HG03565 (cell line): ENCODE data around the gene GALR3.
"Not testable (repeated sequence)": the region's sequence is repeated elsewhere in the genome, so short reads cannot be mapped to it uniquely, and the experiment has no call there.

Experiments
- ATAC-seq: cut with Tn5 transposase; IDR thresholded peaks from one replicate; pipeline ENCODE4 v1.9.1; 2021; ENCODE audit warnings: mild to moderate bottlenecking, moderate library complexity; ENCODE audit not compliant: unreplicated experiment

The GALR3 gene, protein sequence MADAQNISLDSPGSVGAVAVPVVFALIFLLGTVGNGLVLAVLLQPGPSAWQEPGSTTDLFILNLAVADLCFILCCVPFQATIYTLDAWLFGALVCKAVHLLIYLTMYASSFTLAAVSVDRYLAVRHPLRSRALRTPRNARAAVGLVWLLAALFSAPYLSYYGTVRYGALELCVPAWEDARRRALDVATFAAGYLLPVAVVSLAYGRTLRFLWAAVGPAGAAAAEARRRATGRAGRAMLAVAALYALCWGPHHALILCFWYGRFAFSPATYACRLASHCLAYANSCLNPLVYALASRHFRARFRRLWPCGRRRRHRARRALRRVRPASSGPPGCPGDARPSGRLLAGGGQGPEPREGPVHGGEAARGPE

DNA sequence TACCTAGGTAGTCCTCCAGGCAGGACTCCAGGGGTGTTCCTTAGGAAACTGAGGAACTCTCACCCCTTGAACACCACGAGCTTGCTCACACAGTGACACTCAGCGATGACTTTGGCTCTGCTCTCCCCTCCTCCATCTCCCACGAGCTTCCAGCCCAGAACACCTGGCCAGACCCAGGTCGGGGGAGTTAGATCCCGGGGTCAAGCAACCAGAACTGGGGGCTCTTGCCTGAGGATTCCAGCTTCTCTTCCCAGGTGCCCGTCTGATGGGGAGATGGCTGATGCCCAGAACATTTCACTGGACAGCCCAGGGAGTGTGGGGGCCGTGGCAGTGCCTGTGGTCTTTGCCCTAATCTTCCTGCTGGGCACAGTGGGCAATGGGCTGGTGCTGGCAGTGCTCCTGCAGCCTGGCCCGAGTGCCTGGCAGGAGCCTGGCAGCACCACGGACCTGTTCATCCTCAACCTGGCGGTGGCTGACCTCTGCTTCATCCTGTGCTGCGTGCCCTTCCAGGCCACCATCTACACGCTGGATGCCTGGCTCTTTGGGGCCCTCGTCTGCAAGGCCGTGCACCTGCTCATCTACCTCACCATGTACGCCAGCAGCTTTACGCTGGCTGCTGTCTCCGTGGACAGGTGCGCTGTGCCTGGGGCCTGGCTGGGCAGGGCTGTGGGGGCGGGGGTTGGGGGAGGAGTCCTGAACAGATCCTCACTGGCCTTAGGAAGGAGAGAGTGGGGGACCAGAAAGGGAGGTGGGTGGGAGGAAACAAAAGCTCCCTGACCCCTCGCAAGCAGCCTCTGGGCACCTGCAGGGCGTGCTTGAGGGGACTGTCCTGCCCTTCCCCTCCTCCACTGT is at the start of gene GALR3:
TSS of gene GALR3 (plus strand) at position 249 of the 852 bp plus-strand sequence. CDS start at position 274, 25 bp downstream.
- no peak for ATAC-seq

DNA sequence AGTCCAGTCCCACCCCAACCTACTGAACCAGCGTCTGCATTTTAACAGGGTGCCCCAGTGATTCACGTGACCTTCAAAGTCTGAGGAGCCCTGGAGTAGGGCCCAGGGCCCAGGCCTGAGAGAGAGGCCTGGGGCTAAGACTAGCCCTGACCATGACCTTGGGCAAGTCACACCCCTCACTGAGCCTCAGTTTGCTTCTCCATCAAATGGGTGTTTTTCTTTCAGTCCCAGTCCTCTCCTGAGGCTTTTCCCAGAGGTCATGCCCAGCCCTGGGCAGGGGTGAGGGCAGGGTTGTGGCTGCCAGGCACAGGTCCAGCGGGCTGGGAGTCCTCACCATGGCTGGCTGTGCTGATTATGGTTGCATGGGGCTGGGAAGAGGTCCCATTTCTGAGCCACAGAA is 48.5 kb upstream of the GALR3 start:
- ATAC-seq = no peak

DNA sequence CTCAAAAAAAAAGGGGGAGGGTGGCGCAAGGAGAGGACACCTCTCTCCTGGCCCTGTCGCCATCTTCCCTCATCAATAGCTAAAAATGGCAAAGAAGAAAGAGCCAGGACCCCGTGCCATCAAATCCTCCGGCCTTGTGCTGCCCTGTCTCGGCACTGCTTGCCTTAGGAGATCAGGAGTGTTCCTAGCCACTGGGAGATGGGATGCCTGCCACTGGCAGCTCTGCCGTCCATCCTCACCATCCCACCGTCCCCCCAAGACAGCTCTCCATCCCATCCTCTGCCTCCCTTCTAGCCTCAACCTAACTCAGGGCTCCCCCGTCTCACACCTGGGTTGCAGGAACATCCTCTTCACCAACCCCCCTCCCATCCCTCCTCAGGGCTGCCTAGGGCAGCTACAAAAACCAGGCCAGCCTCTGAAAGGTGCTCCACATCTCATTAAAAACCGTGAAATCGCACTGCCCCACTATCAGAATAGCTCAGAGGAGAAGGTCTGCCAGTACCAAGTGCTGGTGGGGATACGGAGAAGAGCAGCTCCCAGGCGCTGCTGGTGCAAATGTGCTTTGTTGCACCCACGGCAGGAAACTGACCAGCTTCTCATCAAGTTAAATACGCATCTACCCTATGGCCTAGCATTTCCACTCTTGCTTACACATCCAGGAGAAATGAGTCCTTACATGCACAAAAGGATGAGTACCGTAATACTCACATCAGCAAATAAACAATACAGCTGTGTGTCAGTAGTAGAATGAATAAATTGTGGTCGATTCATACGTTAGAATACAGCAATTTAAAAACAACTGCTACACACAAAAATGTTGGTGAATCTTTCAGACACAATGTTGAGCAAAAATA is 47.2 kb upstream of the GALR3 start:
- ATAC-seq = no peak

DNA sequence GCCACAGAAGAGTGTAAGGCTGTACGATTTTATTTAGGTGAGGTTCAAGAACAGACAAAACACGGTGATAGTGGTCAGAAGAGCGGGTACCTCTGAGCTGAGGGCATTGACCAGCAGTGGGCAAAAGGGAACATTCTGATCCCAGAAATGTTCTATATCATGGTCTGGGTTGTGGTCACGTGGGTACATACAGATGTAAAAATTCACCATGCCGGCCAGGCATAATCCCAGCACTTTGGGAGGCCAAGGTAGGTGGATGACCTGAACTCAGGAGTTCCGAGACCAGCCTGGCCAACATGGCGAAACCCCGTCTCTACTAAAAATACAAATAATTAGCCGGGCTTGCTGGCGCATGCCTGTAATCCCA is 46.6 kb upstream of the GALR3 start:
- no peak for ATAC-seq

DNA sequence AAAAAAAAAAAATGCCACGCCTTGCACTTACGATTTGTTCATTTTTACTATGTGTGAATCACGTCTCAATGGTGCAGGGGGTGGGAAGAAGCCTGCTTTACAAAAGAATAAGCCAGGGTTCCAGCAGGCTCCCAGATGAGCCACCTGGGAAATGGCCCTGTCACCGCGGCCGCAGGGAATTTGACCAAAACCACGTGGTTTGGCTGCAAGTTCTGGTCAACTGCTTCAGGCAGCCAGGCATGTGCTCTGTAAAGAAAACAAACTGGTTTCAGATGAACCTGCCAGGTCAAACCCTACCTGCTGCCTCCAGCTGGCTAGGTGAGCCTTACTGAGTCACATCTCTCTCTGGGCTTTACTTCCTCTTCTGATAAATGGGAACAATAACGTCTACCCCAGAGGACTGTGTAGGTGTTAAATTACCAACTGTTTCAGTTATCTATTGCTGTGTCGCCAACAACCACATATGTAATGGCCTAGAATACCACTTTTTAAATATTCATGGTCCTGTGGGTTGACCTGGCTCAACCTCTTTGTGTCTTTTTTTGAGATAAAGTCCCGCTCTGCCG is 46.0 kb upstream of the GALR3 start:
- ATAC-seq = no peak

DNA sequence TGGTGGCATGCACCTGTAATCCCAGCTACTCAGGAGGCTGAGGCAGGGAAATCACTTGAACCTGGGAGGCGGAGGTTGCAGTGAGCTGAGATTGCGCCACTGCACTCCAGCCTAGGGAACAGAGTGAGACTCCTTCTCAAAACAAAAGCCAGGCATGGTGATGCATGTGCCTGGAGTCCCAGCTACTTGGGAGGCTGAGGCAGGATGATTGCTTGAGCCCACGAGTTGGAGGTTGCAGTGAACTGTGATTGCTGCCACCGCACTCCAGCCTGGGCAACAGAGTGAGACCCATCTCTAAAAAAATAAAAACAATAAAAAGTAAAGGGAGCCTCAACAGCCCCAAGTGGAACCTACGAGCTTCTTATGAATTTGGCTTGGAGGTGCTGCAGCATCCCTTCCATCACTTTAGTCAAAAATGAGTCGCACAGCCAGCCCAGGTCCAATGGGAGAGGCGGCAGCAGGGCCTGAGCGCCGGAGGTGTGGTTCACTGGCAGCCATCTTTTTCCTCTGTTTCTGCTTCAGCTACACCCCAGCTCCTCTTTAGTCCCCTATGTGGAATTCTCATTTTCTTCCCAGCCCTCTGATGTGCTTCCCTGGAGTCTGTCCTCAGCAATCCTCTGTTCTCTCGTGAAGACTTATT is 44.7 kb upstream of the GALR3 start:
- ATAC-seq = no peak

DNA sequence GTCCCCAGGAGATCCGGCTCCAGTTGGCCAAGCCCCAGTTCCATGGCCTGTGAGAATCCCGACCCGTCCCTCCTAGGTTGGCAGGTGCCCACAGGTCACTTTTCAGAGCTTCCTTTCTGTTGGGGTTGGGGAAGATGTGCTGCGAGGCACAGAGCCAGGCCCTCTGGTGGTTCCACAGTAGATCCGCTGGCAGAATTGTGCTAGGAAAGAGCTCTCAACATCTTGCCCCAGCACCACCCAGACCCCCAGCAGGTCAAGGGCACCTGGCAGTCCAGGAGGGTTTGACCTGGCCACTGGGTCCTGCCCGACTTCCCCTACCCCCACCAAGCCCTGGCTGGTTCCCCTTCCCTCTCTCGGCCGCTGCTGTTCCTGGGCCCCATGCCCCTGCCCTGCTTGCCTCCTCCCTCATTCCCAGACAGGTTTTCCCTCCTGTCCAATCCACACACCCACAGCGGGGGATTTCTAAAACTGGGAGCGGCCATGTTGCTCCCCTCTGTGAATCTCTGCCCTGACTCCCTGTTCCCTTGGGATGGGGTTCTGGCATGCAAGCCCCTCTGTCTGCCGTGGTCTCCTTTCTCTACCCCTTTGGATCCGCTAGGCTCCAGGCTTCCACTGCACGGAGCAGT is 41.6 kb upstream of the GALR3 start:
- ATAC-seq = no peak

DNA sequence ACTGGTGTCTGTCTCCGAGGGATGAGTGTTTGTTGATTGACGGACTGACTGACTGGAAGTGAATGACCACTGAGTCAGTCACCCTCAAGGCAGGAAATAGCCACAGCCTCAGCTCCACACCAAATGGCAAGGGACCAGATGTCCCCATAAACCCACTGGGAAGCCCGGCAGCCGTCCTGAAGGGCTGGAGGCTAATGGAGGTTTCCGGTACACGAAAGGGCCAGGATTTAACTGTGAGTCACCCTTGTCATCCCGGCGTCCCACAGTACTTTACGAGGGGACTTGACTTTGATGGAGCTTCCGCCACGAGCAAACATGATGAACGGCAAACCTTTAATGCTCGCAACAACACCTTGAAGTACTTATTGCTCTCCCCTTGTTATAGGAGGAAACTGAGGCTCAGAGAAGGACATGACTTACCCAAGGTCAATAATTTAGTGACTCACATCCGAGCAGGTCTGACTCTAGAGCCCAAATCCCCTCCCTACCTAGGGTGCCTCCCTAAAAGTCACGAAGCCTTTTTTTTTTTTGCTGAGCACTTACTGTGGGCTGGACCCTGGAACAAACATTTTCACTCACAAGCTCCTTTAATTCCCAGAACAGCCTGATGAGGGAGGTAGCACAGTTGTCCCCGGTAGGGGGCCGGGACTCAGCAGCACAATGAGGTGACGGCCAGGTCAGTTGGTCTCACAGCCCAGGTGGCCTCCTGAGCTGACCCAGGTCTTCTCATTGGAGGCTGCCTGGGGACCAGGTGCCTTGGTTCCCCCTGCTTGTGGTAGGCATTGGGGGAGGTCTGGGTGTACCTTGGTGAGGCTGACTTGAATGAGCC is 40.6 kb upstream of the GALR3 start:
- no peak for ATAC-seq

DNA sequence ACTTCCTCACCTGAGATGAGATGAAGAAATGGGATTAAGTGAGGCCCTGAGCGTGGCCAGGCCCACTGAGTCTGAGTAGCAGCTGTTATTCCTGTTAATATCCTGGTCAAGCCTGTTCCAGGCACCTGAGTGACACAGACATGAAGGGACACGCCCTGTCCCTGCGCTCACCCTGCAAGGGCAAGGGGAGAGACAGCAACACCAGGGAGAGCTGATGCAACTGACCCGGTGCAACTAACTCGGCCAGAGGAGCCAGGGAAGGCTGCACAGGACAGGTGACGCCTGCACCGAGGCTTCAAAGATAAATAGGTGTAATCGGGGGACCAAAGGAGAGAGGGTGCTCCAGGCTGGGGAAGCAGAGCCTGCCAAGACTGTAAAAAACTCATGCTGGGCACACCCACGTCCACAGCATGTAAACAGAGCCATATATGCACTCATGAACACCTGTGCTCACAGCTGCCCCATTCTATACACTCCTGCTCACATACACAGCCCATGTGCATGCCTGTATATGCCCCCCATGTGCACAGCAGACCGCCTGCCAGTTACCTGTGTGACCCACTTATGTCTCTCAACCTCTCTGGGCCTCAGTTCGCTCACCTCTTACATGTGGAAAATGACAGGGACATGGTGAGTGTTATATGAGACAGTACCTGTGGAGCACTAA is 38.2 kb upstream of the GALR3 start:
- no peak for ATAC-seq

DNA sequence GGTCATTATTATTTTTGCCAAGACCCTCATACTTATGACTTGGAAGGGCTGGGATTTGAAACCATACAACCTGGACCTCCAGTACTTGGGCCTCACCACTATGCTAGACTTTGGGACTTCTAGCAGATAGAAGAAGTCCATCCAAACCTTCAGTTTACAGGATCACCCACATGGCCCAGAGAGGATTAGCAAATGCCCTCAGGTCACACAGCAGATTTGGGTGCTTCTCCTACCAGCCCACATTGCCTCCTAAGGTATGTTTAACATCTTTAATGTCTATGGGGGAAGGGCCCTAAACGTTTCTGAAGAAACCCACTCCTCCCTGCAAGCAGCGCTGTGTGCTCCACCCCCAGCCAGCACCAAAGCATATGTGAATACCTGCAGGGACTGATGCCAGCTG is 32.9 kb upstream of the GALR3 start:
- ATAC-seq = no peak

DNA sequence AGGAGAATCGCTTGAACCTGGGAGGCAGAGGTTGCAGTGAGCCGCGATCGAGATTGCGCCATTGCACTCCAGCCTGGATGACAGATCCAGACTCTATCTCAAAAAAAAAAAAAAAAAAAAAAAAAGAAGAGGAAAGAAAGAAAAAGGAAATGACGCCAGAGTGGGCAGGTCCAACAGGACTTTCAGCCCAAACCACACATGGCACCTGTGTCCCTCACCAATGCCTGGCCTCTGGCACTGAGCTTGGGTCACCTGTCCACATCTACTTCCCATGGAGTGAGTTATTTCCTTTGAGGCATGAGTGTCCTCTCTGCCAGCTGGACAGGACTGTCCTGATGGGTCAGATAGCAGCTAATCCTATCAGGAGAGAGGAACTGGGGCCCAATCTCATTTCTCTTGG is 30.7 kb upstream of the GALR3 start:
- ATAC-seq = no peak

DNA sequence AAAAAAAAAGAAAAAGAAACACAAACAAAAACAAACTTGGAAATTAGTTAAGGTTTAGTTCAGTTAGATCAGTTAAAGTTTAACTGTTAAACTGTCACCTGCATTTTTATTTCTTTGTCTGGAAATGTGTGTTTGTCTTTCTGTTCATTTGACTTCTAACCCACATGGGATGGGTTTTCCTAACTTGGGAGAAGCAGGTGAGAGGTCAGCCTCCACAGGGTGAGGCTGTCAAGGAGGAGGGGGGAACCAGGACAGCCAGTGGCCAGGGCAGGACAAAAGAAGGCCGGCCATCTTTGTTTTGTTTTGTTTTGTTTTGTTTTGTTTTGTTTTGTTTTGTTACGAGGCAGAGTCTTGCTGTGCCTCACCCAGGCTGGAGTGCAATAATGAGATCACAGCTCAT is 28.8 kb upstream of the GALR3 start:
- no peak for ATAC-seq

DNA sequence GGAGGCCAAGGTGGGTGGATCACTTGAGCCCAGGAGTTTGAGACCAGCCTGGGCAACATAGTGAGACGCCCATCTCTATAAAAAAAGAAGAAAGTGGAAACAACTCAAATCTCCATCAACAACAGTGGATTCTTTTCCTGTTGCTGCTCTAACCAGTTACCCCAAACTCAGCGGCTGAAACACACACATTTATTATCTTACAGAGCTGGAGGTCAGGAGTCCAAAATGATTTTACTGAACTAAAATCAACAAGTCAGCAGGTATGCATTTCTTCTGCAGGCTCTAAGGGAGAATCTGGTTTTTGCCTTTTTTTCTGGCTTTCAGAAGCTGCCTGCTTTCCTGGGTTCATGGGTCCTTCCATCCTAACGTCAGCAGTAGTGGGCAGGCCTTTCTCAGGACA is 27.1 kb upstream of the GALR3 start:
- no peak for ATAC-seq

DNA sequence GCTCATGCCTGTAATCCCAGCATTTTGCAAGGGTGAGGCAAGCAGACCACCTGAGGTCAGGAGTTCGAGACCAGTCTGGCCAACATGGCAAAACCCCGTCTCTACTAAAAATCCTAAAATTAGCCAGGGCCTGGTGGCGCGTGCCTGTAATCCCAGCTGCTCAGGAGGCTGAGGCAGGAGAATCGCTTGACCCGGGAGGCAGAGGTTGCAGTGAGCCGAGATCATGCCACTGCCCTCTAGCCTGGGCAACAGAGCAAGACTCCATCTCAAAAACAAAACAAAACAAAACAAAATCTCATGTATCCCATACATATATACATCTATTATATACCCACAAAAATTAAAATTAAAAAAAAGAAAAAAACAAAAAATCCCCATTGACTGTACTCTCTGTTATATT is 25.9 kb upstream of the GALR3 start:
- not testable (repeated sequence) for ATAC-seq

DNA sequence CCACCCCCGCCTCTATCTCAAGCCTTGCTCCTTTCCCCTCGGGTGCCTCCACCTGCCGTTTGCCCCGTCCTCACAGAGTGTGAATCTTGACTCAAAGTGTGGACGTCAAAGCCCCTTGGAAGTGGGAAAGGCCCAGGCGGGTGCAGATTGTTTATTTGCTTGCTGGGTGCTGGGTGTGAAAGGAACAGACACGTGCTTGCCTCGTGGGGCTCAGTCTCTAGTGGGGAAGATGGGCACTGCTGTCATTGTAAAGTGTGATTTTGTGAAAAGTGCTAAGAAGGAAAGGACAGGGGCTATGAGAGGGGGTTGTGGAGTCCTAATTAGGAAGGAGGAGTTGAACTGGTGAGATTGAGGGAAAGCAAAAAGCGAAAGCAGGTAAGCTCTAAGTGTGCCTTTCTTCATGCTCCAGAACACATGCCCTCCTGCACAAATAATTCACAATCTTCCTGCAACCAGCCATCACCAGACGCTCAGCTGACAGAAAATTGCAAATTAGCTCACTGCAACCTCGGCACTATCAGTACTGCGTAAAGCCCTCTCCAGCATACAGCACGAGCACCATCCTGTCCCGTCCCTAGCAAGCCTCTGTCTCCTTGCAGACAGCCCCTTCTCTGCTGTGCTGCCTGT is 25.2 kb upstream of the GALR3 start:
- ATAC-seq = no peak

DNA sequence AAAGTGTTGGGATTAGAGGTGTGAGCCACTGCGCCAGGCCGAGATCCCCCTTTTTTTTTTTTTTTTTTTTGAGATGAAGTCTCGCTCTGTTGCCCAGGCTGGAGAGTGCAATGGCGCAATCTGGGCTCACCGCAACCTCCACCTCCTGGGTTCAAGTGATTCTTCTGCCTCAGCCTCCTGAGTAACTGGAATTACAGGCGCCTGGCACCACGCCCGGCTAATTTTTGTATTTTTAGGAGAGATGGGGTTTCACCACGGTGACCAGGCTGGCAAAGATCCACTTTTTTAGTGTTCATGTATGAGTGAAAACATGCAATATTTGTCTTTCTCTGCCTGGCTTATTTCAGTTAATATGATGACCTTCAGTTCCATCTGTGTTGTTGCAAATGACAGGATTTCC is 23.2 kb upstream of the GALR3 start:
- not testable (repeated sequence) for ATAC-seq

DNA sequence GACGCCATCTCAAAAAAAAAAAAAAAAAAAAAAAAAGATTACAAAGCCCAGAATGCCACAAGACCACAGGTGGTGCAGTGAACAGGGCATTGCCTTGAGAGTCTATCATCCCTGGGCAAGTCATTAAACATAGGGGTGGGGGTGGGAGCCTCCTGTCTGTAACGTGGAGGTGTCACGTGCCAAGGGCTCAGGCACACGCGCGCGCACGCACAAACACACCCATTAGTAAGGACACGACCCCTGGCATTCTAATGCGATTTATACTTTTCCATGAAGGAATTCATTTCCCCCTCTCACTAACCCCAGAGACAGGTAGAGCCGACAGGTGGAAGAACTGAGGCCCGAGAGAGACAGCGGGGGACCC is 21.3 kb upstream of the GALR3 start:
- ATAC-seq = no peak
